NCI-H146 treated with DMSO at 0.1 percent for 48 hours (cell line): Measurements from ENCODE around the gene PLAC9.
"Not testable (repeated sequence)": the region's sequence is repeated elsewhere in the genome, so short reads cannot be mapped to it uniquely, and the experiment has no call there.

Experiments used
- DNase-seq: peaks from one replicate; lab custom pipeline; 2025; ENCODE audit not compliant: unreplicated experiment; lab: John Stamatoyannopoulos, UW

Gene PLAC9, protein sequence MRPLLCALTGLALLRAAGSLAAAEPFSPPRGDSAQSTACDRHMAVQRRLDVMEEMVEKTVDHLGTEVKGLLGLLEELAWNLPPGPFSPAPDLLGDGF

DNA sequence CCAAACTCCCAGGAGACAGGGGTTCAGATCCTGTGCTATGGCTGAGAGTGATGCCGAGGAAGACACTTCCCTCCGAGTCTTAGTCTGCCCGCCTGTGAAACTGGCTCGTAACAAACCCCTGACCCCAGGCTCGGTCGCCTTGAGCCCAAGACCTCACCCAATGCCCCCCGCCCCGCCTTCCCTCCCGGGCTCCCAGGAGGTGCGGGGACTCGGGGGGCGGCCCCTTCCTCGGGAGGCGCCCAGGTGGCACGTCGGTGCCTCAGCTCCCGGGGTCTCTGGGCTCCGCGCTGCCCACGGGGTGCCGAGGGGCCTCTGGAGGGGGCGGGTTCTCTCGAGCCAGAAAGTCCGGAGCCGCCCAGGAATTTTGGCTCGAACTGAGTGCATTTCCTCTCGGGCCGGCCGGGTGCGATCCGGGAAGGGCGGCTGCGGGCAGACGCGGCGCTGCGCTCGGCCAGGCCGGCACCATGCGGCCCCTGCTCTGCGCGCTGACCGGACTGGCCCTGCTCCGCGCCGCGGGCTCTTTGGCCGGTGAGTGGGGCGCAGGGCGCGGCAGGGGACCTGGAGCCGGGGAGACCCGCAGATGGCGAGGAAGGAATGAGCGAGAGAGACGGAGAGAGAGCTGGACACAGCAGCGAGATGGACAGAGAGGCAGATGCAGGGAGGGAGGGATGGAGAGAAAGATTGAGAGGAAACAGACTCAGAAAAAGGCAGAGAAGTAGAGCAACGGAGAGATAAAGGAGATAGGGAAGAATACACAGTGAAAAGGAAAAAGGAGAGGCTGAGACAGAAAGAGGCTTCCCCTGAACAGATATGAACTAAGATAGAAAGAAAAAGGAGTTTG, at the start of gene PLAC9:
TSS of gene PLAC9 (plus strand) at position 432 of the 841 bp plus-strand sequence. CDS start at position 465, 33 bp downstream.
- DNase-seq = no peak

DNA sequence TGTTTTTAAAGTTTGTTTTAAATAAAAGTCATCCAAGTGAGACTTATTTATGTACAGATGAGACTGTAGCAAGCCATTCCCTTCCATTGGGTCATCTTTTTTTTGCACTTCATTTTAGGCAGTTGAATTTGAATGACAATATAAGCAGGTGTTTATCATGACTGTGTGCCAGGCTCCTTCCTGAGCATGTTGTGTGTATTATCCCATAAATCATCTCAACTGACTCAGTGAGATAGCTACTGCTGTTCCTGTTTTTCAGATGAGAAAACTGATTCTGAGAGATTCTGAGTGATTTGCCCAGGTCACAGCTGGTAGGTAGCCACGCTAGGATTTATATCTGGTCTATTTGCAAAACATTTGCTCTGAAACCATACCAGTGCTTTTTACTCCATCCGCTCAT, 42.4 kb upstream of the PLAC9 start:
- DNase-seq = peak; percentile 13

DNA sequence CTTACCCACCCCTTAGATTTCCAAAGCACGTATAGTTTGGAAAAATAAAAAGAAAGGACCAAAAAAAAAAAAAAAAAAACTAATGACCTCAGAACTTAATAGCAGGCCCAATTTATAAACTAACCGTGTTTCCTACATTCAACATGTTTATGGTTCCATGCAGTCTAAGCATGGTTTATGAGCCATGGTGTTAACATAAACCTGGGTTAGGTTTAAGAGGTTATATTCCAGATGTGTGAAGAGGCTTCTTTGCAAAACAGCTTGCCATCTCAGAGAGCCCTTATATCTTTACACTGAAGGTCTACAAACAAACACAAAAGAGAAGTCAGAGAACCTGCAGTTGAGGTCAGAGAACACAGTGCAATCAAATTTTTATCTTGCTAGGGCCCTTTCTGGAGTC, 38.3 kb upstream of the PLAC9 start:
- no peak for DNase-seq

DNA sequence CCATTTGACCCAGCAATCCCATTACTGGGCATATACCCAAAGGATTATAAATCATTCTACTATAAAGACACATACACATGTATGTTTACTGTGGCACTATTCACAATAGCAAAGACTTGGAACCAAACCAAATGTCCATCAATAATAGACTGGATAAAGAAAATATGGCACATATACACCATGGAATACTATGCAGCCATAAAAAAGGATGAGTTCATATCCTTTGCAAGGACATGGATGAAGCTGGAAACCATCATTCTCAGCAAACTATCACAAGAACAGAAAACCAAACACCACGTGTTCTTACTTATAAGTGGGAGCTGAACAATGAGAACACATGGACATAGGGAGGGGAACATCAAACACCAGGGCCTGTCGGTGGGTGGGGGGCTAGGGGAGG, 34.3 kb upstream of the PLAC9 start:
- not testable (repeated sequence) for DNase-seq

DNA sequence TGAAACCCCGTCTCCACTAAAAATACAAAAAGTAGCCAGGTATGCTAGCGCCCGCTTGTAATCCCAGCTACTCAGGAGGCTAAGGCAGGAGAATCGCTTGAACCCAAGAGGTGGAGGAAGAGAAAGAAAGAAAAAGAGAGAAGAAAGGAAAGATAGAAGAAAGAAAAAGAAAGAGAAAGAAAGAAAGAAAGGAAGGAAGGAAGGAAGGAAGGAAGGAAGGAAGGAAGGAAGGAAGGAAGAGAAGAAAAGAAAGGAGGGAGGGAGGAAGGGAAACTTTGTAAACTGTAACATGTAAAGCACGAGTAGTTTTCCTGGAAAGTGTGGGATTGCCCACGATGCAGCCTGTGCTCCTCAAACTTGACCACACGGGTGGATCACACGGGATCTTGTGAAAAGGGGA, 33.2 kb upstream of the PLAC9 start:
- not testable (repeated sequence) for DNase-seq

DNA sequence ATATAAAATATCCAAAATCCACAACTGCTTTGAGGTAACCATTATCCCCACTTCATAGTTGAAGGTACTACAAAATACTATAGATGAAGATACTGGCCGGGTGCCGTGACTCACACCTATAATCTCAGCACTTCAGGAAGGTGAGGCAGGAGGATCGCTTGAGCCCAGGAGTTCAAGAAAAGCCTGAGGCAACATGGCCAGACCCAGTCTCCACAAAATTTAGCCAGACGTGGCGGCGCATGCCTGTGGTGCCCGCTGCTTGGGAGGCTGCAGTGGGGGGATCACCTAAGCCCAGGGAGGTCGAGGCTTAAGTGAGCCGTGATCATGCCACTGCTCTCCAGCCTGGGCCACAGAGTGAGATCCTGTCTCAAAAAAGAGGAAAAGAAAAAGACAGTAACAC, 32.4 kb upstream of the PLAC9 start:
- no peak for DNase-seq

DNA sequence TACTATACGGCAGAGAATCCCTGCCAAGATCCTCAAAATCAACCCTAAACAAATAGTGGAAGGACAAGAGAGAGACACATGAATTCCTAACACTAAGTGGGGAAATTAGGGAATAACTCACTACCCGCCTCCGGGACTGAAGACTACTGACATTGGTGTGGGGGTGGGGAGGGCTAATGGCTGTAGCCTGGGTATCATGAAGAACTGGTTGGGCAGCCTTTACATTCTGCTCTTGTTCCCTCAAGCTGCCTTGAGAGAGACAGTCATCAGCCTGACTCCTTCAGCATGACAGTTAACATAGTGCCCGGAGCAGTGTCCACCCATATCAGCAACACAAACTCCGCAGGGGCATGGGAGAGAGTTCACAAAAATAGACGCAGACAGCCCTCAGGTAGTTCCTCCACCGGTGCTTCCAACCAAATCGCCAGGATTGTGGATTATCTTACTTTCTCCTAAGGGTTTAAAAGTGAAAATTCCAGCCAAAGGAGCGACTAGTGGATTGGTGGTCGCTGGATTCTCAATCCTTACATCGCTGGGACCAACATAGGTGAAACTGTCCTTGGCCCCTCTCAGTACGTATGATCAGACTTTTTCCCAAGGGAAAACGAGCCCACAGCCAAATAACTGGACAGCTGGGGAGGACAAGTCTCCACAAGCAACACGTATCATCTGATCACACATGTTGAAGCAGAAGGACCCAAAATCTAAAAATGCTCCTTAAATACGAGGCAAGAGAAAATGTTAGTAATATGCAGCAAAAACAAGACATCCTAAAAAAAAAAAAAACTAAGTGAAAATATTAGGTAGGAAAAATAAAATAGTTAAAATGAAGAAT, 31.5 kb upstream of the PLAC9 start:
- no peak for DNase-seq

DNA sequence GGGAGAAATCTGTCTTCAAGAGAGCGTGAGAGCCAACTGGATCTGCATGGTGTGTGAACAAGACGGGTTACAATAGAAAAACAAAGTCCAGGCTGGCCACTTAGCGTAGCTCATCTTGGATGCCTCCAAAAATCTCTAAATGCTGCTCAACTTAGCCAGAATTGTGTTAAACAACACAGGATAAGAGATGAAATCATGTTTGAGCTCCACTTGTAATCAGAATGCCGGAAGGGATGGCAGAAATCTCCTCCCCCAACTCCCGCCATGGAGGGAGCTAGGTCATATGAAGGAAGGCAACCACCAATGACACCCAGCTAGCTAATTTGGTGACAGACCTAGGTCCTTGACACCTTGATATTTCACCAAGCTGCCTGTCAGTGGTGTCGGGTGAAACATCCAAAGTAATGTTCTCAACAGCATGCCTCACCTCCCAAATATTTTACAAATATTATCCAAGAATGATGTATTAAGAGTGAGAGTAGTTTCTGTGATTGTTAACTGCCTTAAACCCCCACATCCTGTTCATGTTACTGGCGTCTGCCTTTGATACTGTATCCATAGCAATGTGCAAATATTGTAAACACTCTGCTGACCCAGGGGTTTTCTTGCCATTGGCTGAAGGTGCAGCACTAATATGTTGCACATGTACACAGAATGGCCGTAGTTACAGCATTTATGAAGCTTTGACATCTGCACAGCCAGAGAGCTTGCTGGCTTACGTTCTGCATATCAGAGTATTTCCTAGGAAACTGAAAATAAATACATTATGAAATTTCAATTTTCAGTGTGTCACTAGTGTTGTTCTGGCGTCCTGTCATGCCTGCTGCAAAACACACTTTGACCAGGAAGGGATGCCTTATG, 28.2 kb upstream of the PLAC9 start:
- DNase-seq = peak; percentile 40

DNA sequence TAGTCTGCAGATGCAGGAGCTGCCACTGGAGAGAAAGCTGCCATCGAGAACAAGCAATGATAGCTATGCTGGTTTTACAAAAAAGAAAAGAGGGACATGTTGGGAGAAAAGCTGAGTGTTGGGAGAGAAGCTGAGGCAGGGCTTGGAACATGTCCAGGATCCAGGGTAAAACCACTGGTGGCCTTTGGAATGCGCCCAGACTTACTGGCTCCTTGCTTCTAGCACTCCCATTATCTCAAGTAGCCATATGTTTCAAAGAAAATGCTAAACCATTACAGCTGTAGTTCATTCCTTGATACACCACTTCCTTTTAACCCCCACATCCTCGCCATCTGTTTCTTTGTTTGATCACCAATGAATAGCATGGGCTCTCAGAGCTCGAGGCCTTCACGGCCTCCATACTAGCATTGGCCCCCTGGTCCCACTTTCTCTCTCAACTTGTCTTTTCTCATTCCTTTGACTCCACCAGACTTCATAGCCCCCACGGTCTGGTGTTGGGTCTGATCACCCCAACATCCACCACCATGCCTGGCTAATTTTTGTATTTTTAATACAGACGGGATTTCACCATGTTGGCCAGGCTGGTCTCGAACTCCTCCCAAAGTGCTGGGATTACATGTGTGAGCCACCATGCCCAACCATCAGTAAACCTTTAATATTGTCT, 23.8 kb upstream of the PLAC9 start:
- DNase-seq = no peak

DNA sequence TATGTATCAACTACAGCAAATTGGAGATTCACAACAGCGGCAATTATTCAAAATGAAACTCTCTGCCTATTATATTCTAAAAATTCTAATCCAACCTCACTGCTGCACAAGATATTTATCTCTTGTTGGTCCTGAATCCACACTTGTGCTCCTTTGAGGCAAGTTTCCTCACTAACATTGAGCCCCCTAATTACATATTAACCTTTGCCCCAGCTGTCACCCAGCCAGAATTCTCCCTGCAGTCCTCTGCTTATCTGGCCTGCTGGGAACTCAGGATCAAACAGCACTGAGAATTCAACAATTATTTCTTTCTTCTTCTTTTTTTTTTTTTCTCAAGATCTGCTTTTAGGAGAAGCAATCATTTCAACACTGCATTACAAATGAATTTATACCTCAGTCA, 21.5 kb upstream of the PLAC9 start:
- no peak for DNase-seq

DNA sequence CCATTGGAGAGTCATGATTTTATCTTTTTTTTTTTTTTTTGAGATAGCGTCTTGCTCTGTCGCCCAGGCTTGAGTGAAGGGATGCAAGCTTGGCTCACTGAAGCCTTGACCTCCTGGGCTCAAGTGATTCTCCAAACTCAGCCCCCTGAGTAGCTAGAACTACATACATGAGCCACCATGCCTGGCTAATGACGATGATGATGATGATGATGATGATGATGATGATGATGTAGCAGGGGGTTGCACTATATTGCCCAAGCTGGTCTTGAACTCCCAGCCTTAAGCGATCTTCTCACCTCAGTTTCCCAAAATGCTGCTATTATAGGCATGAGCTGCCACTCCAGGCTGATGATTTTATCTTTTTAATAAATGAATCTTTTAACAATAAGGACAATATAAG, 13.9 kb upstream of the PLAC9 start:
- no peak for DNase-seq

DNA sequence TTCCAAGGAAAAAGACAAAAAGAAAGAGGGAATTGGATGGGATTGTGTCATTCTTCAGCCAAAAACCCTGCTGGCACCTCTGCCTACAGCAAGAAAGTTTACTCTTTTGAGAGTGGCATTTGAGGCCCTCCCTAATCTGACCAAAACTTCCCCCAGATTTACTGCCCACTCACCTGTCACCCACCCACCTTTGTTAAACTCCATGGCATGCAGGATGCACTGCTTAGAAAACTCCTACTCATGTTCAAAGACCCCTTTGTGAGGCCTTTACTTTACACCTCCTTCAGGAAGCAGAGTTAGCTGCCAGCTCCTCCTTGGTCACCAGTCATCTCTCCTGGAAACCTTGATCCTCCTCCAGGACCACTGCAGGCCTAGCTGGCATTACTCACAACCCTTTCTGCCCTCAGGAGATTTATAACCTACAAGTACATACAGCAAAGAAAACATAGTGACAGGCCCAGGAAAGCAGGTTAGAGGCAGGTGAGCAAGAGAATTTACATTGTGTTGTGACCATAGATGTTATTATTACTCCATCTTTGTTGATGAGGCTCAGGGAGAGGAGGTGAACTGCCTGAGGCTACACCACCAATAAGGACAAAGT, 10.3 kb upstream of the PLAC9 start:
- DNase-seq = no peak

DNA sequence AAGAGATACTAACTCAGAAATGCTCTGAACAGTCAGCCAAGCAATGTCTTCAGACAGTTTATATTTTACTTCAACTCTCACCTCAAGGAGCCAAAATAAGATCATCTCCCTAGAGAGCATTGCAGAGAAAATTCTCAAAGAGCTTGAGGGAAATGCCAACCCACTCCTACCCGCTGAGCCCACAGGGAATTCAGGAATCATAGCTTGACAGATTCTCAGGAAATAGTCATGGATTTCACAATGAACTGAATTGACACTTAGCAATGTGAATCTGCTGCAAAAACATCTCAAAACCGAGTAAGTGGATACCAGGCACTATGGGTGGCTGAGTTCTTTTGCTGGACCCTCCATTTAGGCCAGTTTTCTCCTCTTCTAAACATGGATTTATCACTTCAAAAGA, 9.8 kb upstream of the PLAC9 start:
- DNase-seq = no peak

DNA sequence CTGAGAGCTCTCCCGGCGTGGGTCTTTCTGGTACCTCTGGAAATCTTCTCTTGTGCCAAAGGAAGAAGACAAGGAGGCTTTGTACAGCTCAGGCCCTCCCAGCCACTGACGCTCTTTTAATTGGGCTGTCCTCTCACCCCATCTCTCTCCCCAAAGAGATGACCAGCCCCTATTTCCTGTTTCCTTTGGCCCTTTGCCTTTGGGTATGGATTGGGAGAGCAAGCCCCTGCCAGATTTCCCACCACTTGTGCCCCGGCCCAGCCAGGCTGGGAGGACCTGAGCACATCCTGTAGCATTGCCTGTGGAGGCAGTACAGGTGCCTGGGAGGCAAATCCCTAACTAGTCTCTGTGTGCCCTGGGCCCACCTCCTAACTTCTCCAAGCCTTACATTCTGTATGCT, 5.7 kb upstream of the PLAC9 start:
- DNase-seq = no peak

DNA sequence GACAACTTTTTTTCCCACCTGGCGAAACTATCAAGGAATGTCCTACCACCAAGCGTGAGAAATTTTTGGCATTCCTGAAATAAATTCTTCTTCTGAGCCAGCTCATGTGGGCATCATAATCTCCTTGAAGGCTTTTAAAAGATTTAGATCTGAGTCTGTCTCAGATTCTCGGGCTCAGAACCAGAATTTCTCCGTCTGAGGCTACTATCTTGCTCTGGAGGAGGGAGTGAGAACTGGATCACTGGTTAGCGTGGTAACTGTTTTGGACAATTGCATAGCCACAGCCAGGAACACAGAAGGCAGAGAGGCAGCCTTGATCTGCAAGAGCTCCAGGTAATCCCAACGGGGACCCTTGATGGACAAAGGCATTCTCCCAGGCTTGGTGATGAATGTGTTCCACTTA, 1.0 kb upstream of the PLAC9 start:
- no peak for DNase-seq

DNA sequence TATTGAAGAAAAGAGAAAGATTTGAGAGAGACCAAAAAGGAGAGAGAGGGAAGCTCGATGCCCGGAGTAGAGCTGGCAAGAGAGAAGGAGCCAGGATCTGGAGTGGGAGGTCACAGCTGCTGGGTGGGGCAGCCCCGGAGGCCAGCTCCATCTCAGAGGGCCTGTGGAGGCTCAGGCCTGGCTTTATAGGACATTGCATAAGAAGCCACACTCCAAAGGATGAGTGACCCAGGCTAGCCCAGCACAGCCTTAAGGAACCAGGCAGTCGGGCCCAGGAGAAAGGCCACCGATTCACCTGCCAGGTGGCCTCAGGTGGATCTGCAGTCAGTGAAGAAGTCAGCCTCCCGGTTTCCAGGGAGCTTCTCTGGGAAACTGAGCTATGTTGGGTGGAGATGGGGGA, 676 bp downstream of the PLAC9 start:
- DNase-seq = no peak

DNA sequence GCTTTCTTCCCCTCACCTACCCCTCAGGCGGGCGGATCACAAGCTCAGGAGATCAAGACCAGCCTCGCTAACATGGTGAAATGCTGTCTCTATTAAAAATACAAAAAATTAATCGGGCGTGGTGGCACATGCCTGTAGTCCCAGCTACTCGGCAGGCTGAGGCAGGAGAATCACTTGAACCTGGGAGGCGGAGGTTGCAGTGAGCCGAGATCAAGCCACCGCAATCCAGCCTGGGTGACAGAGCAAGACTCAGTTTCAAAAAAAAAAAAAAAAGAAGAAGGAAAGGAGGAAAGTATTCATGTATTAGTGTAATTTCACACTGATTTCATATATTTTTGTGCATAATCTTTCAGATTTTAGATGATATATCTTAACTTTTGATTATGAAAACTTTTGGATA, 1.2 kb downstream of the PLAC9 start:
- DNase-seq = not testable (repeated sequence)

DNA sequence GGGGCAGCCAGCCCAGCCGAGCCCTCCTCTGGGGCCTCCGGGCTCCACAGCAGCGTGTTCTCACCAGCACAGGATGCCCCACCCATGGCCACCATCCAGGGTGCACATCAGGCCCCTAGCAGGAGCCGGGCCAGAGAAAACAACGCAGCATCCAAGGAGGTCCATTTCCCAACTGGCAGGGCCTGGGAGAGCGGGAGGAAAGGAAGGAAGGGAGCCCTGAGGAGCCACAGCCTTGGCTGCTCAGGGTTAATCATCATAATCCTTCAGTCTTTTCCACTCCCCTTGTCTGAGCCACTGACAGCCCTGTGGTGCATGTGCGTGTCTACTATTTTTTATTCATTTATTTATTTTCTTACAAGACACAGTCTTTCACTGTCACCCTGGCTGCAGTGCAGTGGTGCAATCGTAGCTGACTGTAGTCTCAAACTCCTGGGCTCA, 3.6 kb downstream of the PLAC9 start:
- DNase-seq = no peak

DNA sequence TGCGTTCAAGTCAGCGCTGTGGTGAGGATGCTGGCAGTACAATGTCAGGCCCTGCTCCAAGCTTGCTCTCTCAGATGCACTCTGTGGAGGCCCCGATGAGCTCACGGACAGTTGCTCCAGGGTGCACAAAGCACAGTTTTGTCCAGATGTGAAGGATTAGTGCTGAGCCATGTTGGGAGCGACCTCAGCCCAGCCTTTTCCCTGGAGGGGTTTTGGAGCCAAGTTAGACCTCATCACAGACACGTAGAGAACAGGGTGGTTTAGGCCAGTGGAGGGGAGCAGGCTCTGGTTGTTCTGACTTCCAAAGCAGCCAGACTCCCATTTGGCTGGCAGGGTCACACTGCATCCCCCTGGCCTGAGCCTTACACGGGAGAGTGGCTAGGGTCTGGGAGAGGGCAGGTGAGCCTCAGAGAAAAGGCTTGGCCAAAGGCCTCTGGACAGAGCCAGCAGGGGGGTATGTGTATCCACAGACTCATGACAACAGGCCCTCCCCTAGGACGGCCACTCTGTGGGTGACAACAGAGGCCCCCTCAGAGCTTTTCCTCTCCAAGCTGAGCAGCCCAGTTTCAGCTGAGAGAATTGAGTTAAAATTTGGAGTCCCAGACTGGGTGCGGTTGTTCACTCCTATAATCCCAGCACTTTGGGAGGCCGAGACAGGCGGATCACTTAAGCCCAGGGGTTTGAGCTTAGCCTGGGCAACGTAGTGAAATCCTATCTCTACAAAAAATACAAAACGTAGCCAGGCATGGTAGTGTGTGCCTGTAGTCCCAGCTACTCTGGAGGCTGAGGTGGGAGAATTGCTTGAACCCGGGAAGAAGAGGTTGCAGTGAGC, 4.7 kb downstream of the PLAC9 start:
- DNase-seq = no peak
